GM18867 (cell line): ENCODE measurements around the gene ARHGEF28.

Experiments used
- ATAC-seq: cut with Tn5 transposase; IDR thresholded peaks from one replicate; pipeline ENCODE4 v1.9.1; 2021; ENCODE audit warnings: mild to moderate bottlenecking, moderate library complexity; ENCODE audit not compliant: unreplicated experiment

Gene ARHGEF28

DNA sequence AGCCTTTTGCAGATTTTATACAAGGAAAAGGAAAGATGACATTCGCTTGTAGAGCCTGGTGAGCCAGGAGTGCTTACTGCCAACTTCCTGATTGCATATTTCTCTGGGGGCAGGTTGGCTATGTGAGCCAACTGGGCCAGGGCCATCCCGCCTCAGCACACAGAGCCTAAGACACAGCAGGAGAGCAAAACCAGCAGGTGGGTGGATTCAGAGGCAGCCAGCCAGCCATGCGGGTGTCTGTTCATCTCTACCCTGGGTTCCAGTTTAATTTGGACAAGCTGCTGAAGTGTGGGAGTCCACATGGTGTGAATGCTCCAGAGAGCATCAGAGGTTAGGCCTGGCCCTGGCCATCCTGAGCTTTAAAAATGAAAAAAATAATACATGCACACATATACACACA is 291.4 kb downstream of the ARHGEF28 start:
- ATAC-seq = no peak

- no peak for ATAC-seq
Observed at GRCh38 chr5:73917891-73918290, 291.9 kb downstream of the ARHGEF28 start.

- no peak for ATAC-seq
Observed at GRCh38 chr5:73918791-73919221, 292.8 kb downstream of the ARHGEF28 start.

- ATAC-seq = no peak
Observed at GRCh38 chr5:73921741-73922140, 295.7 kb downstream of the ARHGEF28 start.

DNA sequence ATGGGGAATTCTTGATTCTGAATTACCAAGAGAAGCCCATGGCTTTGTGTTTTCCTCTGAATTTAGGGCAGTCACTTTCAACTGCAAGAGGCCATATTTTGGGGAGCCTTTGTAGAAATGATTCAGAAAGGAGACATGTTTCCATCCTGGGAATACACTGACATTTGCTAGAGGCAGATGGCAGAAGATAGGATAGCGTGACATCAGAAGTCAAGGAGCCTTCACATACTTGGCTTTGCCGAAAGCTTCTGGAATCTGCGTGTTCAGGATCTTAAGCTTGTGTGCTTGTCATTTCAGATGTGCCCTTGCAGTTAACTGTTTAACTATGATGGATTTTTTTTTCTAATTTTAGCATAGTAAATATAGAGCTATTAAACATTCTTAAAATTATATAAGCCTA is 296.2 kb downstream of the ARHGEF28 start:
- no peak for ATAC-seq

GRCh38 chr5:73922875-73923557 is 297.0 kb downstream of the ARHGEF28 start:
- no peak for ATAC-seq

DNA sequence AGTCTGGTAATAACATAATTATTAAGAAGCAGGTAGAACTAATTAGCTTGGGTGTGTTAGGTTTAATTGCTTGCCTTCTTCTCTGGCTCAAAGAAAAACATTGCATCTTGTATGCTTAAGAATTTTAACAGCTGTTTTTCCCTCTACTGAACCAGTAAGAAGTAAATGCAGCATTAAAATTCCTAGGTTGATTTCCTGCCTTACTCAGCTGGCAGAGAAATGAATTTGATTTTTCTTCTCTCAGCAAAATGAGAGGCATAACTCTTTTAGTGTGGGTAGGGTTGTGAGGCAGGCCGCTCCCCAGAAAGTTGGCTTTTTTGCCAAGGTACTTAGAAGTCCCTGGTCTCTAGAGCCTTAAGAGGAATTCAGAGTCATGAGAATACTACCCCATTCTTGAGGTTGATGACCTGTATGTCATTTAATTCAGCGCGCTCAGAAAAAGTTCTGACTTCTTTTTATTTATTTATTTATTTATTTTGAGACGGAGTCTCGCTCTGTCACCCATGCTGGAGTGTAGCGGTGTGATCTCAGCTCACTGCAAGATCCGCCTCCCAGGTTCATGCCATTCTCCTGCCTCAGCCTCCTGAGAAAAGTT is 302.6 kb downstream of the ARHGEF28 start:
- no peak for ATAC-seq

- no peak for ATAC-seq
Observed at GRCh38 chr5:73935719-73936118, 309.7 kb downstream of the ARHGEF28 start.

DNA sequence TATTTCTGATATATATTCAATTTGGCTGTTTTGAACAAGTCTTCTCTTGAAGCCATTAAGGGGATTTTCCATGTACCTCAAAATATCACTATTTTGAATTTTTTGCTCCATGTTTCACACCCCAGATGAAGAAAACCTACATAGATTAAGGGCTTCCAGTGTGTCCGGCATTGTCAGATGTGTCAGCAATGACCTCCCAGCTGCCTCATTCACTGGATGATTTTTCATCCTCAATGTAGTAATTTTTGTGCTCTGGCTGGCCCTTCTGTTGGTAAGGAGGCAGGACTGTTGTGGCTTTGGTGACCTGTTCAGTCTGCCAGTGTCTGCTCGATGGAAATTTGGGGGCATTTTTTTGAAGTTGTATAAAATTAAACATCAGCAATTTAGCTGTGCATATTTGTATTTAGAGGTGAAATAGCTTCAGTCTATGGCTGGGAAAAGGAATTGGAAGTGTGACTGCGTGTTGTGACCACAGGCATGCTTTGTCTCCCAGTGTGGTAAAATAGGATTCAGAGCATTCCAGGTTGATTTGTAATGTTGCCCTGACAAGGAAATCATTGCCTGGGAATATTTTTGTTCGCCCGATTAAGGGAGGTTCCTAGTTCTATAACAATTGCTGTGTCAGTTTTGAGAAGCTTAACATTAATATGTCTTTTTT is 312.4 kb downstream of the ARHGEF28 start:
- ATAC-seq = no peak

GRCh38 chr5:73938938-73939320 is 312.9 kb downstream of the ARHGEF28 start:
- ATAC-seq = no peak

- ATAC-seq = no peak
Observed at GRCh38 chr5:73939557-73939956, 313.6 kb downstream of the ARHGEF28 start.

DNA sequence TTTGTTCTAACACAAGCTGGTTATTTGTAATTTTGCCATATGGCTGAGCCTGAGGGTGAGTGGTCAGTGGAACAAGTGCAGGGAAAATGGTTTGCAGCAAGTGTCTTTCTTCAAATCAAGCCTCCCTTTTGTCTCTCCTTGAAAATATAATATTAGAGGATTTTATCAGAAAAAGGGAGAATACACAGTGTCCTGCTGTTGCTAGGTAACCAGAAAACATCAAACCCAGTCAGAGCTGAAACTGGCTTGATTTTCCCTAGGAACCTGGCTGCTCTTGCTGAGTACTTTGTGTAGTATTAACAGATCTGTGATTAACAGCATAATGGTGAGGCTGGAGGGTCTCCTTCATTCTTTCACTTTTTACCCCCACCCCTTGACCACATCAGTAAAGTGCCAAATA is 314.0 kb downstream of the ARHGEF28 start:
- ATAC-seq = no peak

- no peak for ATAC-seq
Observed at GRCh38 chr5:73940801-73941200, 314.8 kb downstream of the ARHGEF28 start.

DNA sequence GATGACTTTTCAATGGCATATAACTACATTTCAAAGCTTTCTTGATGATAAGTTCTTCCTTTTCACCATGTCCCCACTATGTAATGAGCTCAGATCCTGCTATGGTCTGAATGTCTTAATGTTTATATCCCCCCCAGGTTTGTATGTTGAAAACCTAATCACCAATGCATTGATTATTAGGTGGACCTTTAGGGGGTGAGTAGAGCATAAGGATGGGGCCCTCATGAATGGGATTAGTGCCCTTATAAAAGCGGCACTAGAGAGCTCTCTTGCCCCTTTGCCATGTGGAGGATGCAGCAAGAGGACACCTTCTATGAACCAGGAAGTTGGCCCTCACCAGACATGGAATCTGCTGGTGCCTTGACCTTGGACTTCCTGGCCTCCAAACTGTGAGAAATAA is 316.8 kb downstream of the ARHGEF28 start:
- no peak for ATAC-seq

DNA sequence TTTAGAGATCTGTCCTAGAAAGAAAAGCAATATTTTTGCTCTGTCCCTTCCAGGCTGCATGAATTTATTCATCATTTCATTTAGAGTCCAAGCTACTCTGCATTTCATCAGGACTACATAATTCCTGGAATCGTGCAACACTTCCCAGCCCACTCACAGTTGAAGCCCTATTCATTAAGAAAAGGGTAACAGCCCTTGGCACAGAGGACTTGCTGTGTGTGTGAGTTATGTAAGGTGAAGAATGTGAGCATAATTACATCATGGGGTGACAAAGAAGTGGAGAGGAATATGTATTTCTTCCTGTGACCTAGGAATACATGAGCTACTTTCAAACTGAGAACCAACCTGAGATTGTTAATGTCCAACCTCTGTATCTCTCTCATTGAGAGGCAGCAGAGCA is 317.4 kb downstream of the ARHGEF28 start:
- ATAC-seq = no peak

- ATAC-seq = no peak
Observed at GRCh38 chr5:73944581-73944980, 318.6 kb downstream of the ARHGEF28 start.

- no peak for ATAC-seq
Observed at GRCh38 chr5:73945505-73945904, 319.5 kb downstream of the ARHGEF28 start.

DNA sequence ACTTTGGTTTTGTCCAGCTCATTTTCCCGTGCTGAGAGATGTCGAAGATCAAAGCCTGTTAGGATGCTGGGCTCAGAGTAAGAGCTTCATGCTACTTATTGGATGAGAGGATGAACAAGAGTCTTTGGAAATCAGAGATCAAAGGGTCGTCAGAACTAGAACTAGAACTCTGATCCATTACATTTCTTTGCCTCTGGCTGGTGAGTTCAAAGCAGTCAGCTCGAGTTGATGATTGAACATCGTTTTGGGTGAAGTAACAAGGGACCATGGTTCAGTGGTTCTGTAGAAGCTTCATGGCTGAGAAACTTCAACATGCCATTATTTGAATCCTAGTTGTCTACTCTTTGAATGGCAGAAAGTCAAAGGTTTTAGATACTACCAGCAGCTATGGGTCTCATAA is 320.3 kb downstream of the ARHGEF28 start:
- no peak for ATAC-seq

DNA sequence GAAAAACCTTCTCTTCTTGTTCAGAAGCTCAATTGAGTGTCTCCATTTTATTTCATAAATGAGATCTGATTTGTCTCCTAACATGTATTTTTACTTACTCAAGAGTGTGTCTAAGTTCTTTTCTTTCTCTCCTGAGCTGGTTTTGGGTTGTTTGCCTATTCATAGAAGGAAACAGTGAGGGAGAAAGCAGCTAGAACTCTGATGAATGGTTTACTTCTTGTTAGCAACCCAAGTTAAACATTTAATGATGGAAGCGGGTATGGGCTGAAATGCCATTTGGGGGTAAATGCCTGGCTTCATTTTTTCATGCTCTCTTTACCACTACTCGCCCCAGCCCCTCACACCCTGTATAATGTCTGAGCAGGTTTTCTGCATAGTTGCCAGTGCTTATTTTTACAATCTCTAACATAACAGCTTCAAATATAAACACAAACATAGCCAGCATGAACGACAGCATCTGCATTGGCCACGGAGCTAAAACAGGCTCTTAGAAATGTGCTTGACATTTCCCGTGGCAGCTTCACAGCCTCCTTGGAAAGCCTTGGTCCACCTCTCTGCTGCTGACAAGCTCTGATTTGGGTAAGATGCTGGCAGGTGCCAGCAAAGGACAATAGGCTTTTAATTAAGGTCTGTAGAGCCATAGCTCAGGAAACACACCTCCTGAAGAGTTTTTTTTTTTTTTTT is 321.1 kb downstream of the ARHGEF28 start:
- ATAC-seq = no peak

- ATAC-seq = no peak
Observed at GRCh38 chr5:73947906-73948640, 322.1 kb downstream of the ARHGEF28 start.

DNA sequence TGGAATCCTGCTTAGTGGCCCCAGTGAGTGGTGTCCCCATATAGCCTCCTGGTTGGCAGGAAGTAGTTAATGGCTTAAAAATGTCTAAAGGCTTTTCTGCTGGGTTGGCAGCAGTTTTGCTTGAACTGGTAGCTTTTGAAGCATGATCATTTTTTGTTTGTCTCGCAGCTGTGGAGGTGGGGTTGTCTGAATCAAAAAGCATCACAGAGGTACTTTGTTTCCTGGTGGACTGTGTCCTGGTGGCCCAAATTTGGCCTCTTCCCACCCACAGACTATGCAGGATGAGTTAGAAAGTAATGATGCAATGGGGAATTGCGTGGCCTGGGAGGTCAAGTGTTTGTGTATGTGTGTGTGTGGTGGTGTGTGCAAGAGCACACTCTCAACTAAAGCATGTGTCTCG is 322.7 kb downstream of the ARHGEF28 start:
- no peak for ATAC-seq
